ENCODE data around the gene UCK2. TPM values are rescaled to one million over a fixed set of nuclear protein-coding genes. Genes with fewer than 3 reads are reported as not detected.

UCK2 gene
- total RNA-seq, 2 donors from 2014 or later = 39.6 to 69.0 TPM

DNA sequence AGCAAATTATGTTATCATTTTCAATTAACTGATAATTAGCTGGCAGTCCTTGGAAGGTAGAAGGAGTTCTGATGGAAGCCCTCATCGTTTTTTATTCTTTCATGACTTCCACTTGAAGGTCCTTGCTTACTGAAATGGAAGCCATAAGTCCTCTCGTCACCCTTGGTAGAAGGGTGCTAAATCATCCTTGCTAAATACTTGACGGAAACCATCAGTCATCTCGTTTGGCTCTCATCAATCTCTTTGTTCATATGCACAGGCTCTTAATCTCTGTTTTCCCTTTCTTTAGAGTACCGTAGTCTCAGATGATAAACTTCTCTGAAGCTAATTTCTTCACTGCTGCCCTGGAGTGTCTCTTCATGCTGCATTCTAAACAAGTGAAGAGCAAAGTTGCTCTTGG is 34.5 kb downstream of the UCK2 start:
- H3K9ac ChIP-seq (ENCODE audit: low read depth in 2 of 2, low read length in 2 of 2) = peak overlapping the region in 1 of 2 donors; percentile 62
- peaks cover 26% of the 10 kb centered on the region for H3K4me1 ChIP-seq
- peak overlapping the region; percentile 42 for H3K27ac ChIP-seq

DNA sequence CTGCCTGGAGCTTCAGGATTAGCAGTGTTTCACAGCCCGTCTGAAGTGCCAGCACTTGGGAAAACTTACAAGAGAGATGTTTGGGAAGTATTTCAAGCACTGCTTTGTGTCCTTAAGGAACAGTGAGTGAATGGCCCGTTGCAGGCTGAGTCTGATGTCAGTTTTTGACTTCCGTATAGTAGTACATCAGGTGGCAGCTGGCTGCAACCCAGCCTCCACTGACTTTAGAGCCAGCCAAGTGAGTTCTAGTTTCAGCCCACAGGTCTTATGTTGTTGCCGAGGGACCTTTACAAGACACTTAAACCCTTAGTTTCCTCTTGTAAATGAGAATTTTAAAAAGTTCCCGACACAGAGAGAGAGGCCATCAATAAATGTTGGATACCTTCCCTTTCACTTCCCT is 35.0 kb downstream of the UCK2 start:
- intact Hi-C loops (cut with DNase I) = no loop called here
- peak overlapping the region; percentile 42 for H3K27ac ChIP-seq
- peaks cover 21% of the 10 kb centered on the region for H3K4me1 ChIP-seq
- no peaks in the 10 kb centered on the region for H3K27me3 ChIP-seq
- no peak overlapping the region for H3K4me3 ChIP-seq
- H3K9ac ChIP-seq (ENCODE audit: low read depth in 2 of 2, low read length in 2 of 2) = peak overlapping the region in 1 of 2 donors; percentile 62
- peak; percentile 61 for DNase-seq
- TF ChIP-seq, protein P1, sequence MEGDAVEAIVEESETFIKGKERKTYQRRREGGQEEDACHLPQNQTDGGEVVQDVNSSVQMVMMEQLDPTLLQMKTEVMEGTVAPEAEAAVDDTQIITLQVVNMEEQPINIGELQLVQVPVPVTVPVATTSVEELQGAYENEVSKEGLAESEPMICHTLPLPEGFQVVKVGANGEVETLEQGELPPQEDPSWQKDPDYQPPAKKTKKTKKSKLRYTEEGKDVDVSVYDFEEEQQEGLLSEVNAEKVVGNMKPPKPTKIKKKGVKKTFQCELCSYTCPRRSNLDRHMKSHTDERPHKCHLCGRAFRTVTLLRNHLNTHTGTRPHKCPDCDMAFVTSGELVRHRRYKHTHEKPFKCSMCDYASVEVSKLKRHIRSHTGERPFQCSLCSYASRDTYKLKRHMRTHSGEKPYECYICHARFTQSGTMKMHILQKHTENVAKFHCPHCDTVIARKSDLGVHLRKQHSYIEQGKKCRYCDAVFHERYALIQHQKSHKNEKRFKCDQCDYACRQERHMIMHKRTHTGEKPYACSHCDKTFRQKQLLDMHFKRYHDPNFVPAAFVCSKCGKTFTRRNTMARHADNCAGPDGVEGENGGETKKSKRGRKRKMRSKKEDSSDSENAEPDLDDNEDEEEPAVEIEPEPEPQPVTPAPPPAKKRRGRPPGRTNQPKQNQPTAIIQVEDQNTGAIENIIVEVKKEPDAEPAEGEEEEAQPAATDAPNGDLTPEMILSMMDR (IDR thresholded peaks at IDR 0.05) = no peak
- no peaks in the 10 kb centered on the region for H3K36me3 ChIP-seq
- no peaks in the 10 kb centered on the region for H3K9me3 ChIP-seq

More for the DNA sequence above, 34.5 kb downstream of the UCK2 start:
- DNase-seq = no peak
- TF ChIP-seq, protein P1 (IDR thresholded peaks at IDR 0.05) = no peak
- H3K36me3 ChIP-seq = no peaks in the 10 kb centered on the region
- H3K27me3 ChIP-seq = no peaks in the 10 kb centered on the region
- intact Hi-C loops (cut with DNase I) = no loop called here
- H3K9me3 ChIP-seq = no peaks in the 10 kb centered on the region
- H3K4me3 ChIP-seq = no peak overlapping the region

DNA sequence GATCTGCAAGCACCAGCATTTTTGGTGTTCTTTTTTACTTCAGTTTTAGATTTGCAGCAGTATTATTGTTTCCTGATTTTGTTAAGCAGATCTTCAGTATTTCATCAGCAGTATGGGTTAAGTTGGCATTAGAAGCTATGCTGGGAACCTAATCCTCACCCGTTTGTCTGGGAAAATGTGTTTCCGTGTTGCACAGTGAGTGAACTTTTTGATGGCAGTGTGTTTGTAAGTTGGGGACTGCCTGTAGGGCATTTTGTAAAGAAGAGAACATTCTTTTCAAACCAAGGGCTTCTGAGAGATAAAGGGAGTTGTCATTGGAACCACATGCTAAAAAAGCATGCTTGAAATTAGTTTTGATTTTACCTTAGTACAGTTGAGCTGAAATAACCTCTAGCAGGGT is 35.9 kb downstream of the UCK2 start:
- Histone ChIP-seq H3K27ac (no peak overlapping the region), H3K36me3 (no peaks in the 10 kb centered on the region), H3K9ac (ENCODE audit: low read depth in 2 of 2, low read length in 2 of 2) (no peak overlapping the region), H3K4me3 (no peak overlapping the region), H3K4me1 (peaks cover 14% of the 10 kb centered on the region), H3K9me3 (no peaks in the 10 kb centered on the region), H3K27me3 (no peaks in the 10 kb centered on the region)
- no peak for DNase-seq
- TF ChIP-seq, protein P1 (IDR thresholded peaks at IDR 0.05) = no peak
- intact Hi-C loops (cut with DNase I) = no loop called here

DNA sequence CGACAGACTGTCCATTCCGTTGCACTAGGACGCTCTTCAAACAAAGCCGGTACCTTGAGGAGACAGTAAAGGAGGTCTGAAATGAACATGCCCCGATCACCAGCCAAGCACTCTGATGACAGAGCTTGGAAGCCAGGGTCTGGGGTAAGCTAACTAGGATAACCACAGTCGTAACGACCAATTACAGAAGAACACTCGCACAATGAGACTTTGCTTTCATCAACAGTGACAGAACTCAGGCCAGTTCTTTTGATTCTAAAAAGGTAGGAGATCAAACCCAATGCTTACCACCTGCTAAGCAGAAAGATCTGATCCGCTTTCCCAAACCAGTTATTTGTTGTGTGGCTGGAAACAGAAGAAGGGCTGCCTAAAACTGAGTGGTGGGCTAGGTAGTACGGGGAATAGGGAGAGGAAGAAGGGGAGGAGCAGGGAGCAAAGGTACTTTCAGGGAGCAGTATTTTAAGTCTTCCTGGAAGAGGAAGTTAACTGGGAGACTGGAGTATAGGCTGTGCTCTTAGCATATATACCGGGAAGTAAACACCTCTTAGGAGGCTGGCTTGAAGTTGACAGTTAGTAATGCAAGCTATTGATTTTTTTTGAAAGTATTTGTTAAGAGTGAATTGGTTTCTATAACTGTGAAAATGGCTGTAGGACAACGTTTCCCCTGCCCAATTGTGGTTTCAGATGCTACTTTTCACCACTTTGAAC is 38.4 kb downstream of the UCK2 start:
- TF ChIP-seq, protein P1 (IDR thresholded peaks at IDR 0.05) = no peak
- intact Hi-C loops (cut with DNase I) = no loop called here
- Histone ChIP-seq H3K9me3 (no peaks in the 10 kb centered on the region), H3K27me3 (no peaks in the 10 kb centered on the region), H3K4me1 (peaks cover 10% of the 10 kb centered on the region), H3K9ac (ENCODE audit: low read depth in 2 of 2, low read length in 2 of 2) (no peak overlapping the region), H3K4me3 (no peak overlapping the region), H3K27ac (peak overlapping the region; percentile 70), H3K36me3 (no peaks in the 10 kb centered on the region)
- DNase-seq = peak; percentile 27

DNA sequence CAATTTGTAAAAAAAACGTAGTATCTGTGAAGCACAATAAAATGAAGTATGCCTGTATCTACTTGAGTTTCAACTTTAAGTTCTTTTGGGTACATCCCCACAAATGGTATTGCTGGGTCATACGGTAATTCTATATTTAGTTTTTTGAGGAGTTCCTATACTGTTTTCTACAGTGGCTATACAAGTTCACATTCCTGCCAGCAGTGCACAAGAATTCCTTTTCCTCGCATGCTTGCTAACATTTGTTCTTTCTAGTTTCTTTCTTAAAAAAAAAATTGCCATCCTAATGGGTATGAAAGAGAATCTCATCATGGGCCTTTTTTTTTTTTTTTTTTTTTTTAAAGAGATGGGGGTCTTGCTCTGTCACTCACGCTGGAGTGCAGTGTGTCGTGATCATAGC is 41.9 kb downstream of the UCK2 start:
- Histone ChIP-seq H3K4me3 (no peak overlapping the region), H3K4me1 (peaks cover 12% of the 10 kb centered on the region), H3K9ac (ENCODE audit: low read depth in 2 of 2, low read length in 2 of 2) (no peak overlapping the region), H3K27ac (no peak overlapping the region), H3K9me3 (no peaks in the 10 kb centered on the region), H3K36me3 (no peaks in the 10 kb centered on the region), H3K27me3 (no peaks in the 10 kb centered on the region)
- intact Hi-C loops (cut with DNase I) = no loop called here
- DNase-seq = no peak
- TF ChIP-seq, protein P1 (IDR thresholded peaks at IDR 0.05) = no peak
